ENCODE results near the gene SPNS2.

Gene SPNS2

GRCh38 chr17:4480929-4481898 is 17.5 kb upstream of the SPNS2 start:
- DNase-seq, result no peak

- no peak for DNase-seq
Observed at GRCh38 chr17:4482338-4483011, 16.2 kb upstream of the SPNS2 start.

- no peak for DNase-seq
Observed at GRCh38 chr17:4483012-4483840, 15.5 kb upstream of the SPNS2 start.

GRCh38 chr17:4485676-4486646 is 12.7 kb upstream of the SPNS2 start:
- no peak for DNase-seq

- DNase-seq, result no peak
Observed at GRCh38 chr17:4487296-4487695, 11.4 kb upstream of the SPNS2 start.

GRCh38 chr17:4487820-4488716 is 10.6 kb upstream of the SPNS2 start:
- no peak for DNase-seq

- no peak for DNase-seq
Observed at GRCh38 chr17:4488989-4489595, 9.6 kb upstream of the SPNS2 start.

- no peak for DNase-seq
Observed at GRCh38 chr17:4490109-4490591, 8.5 kb upstream of the SPNS2 start.

- no peak for DNase-seq
Observed at GRCh38 chr17:4490637-4491061, 8.0 kb upstream of the SPNS2 start.

GRCh38 chr17:4492721-4493561 is 5.7 kb upstream of the SPNS2 start:
- DNase-seq, result no peak

GRCh38 chr17:4497101-4497824 is 1.4 kb upstream of the SPNS2 start:
- no peak for DNase-seq

- DNase-seq, result no peak
Observed at GRCh38 chr17:4499431-4500190, 930 bp downstream of the SPNS2 start.

GRCh38 chr17:4500191-4500571 is 1.5 kb downstream of the SPNS2 start:
- no peak for DNase-seq

- DNase-seq, result no peak
Observed at GRCh38 chr17:4501295-4501949, 2.7 kb downstream of the SPNS2 start.

- DNase-seq, result no peak
Observed at GRCh38 chr17:4502466-4503154, 3.9 kb downstream of the SPNS2 start.

GRCh38 chr17:4503283-4504025 is 4.8 kb downstream of the SPNS2 start:
- no peak for DNase-seq

Measured in SIG-M5 (cell line).